ENCODE data around the gene SLC11A2.
"Not testable (repeated sequence)": the region's sequence is repeated elsewhere in the genome, so short reads cannot be mapped to it uniquely, and the experiment has no call there.

SLC11A2 gene

GRCh38 chr12:50988871-50989270, 37.3 kb downstream of the SLC11A2 start:
- no peak for DNase-seq

- DNase-seq: no peak
Observed at GRCh38 chr12:50988051-50988450, 38.1 kb downstream of the SLC11A2 start.

GRCh38 chr12:50986966-50987737, 39.0 kb downstream of the SLC11A2 start:
- no peak for DNase-seq

- DNase-seq: no peak
Observed at GRCh38 chr12:50985322-50985721, 40.9 kb downstream of the SLC11A2 start.

GRCh38 chr12:50984586-50985298, 41.4 kb downstream of the SLC11A2 start:
- DNase-seq: no peak

- no peak for DNase-seq
Observed at GRCh38 chr12:50981319-50982239, 44.6 kb downstream of the SLC11A2 start.

- DNase-seq: no peak
Observed at GRCh38 chr12:50980545-50980944, 45.6 kb downstream of the SLC11A2 start.

GRCh38 chr12:50979369-50980052, 46.7 kb downstream of the SLC11A2 start:
- DNase-seq: peak; percentile 16 to 59

- DNase-seq: no peak
Observed at GRCh38 chr12:50971946-50972345, 54.2 kb downstream of the SLC11A2 start.

GRCh38 chr12:50964432-50964831, 61.8 kb downstream of the SLC11A2 start:
- DNase-seq: no peak

- no peak for DNase-seq
Observed at GRCh38 chr12:50961708-50962107, 64.5 kb downstream of the SLC11A2 start.

- DNase-seq: no peak
Observed at GRCh38 chr12:50960130-50960529, 66.1 kb downstream of the SLC11A2 start.

- DNase-seq: no peak
Observed at GRCh38 chr12:50955697-50956096, 70.5 kb downstream of the SLC11A2 start.

- DNase-seq: no peak
Observed at GRCh38 chr12:50955288-50955687, 70.9 kb downstream of the SLC11A2 start.

- not testable (repeated sequence) for DNase-seq
Observed at GRCh38 chr12:50954789-50955188, 71.4 kb downstream of the SLC11A2 start.

GRCh38 chr12:50953047-50953446, 73.1 kb downstream of the SLC11A2 start:
- no peak for DNase-seq

- no peak for DNase-seq
Observed at GRCh38 chr12:50952510-50952909, 73.7 kb downstream of the SLC11A2 start, which contains the start of gene HIGD1C. Gene HIGD1C (plus strand): TSS chr12:50952544. CDS start chr12:50953999, 1,455 bp downstream.

GRCh38 chr12:50951112-50951511, 75.1 kb downstream of the SLC11A2 start:
- DNase-seq: no peak

GRCh38 chr12:50949801-50950302, 76.3 kb downstream of the SLC11A2 start:
- no peak for DNase-seq

- DNase-seq: no peak
Observed at GRCh38 chr12:50948798-50949197, 77.4 kb downstream of the SLC11A2 start.

- DNase-seq: no peak
Observed at GRCh38 chr12:50947933-50948626, 78.1 kb downstream of the SLC11A2 start.

- DNase-seq: no peak
Observed at GRCh38 chr12:50937653-50938052, 88.5 kb downstream of the SLC11A2 start.

All from stimulated activated CD4-positive, alpha-beta T cell treated with anti-CD3 and anti-CD28 coated beads, Interleukin-2, amount 100 ng/mL, for 24 hours (primary cell).